H9 (cell line): ENCODE data around the gene FUT2. TPM values are rescaled to one million over a fixed set of nuclear protein-coding genes. Genes with fewer than 3 reads are reported as not detected.
A peak's percentile ranks its signal among the peaks of the same experiment; 100 is the strongest.

Experiments used
- DNase-seq: peaks from one replicate; pipeline ENCODE4 v3.0.0-alpha.2; 2017
- H2AFZ ChIP-seq: one replicate; pipeline ENCODE4 v1.6.1; 2013; ENCODE audit warnings: mild to moderate bottlenecking, low read length, control low read depth, moderate library complexity
- H2AK5ac ChIP-seq: 2 replicates; pipeline ENCODE4 v1.6.1; 2013; ENCODE audit warnings: low read length, control low read depth, mixed read lengths; ENCODE audit not compliant: insufficient read length
- H2BK120ac ChIP-seq: one replicate; pipeline ENCODE4 v1.6.1; 2013; ENCODE audit warnings: low read depth, mild to moderate bottlenecking, low read length, control low read depth, inconsistent platforms; ENCODE audit not compliant: poor library complexity, severe bottlenecking
- H2BK12ac ChIP-seq: 2 replicates; pipeline ENCODE4 v1.6.1; 2013; ENCODE audit warnings: low read length, control low read depth, mixed read lengths, low read depth; ENCODE audit not compliant: insufficient read length
- H2BK15ac ChIP-seq: 2 replicates; pipeline ENCODE4 v1.6.1; 2013; ENCODE audit warnings: low read depth, low read length, control low read depth
- H2BK20ac ChIP-seq: one replicate; pipeline ENCODE4 v1.6.1; 2013; ENCODE audit warnings: low read depth, mild to moderate bottlenecking, low read length, control low read depth, inconsistent platforms; ENCODE audit not compliant: poor library complexity, severe bottlenecking
- H2BK5ac ChIP-seq: 2 replicates; pipeline ENCODE4 v1.6.1; 2013; ENCODE audit warnings: low read length, control low read depth, mixed read lengths; ENCODE audit not compliant: insufficient read length
- H3K14ac ChIP-seq: 2 replicates; pipeline ENCODE4 v1.6.1; 2013; ENCODE audit warnings: low read length, control low read depth; ENCODE audit not compliant: insufficient read depth
- H3K18ac ChIP-seq: 2 replicates; pipeline ENCODE4 v1.6.1; 2013; ENCODE audit warnings: low read depth, mild to moderate bottlenecking, mixed read lengths, low read length, control low read depth; ENCODE audit not compliant: insufficient read length
- H3K23ac ChIP-seq: 2 replicates; pipeline ENCODE4 v1.6.1; 2013; ENCODE audit warnings: low read length, control low read depth, mixed read lengths, low read depth; ENCODE audit not compliant: insufficient read length
- H3K23me2 ChIP-seq: 2 replicates; pipeline ENCODE4 v1.6.1; 2013; ENCODE audit warnings: low read depth, mild to moderate bottlenecking, mixed read lengths, low read length, control low read depth; ENCODE audit not compliant: insufficient read length, poor library complexity, severe bottlenecking
- H3K27ac ChIP-seq: 2 replicates; pipeline ENCODE4 v1.5.1; 2013; ENCODE audit warnings: low read length, control low read depth, mixed read lengths, low read depth; ENCODE audit not compliant: insufficient read length
- H3K27me3 ChIP-seq: 2 replicates; pipeline ENCODE4 v1.6.1; 2013; ENCODE audit warnings: low read length, control low read depth, inconsistent platforms; ENCODE audit not compliant: insufficient read depth
- H3K4ac ChIP-seq: 2 replicates; pipeline ENCODE4 v1.6.1; 2013; ENCODE audit warnings: low read depth, mild to moderate bottlenecking, control low read depth, inconsistent platforms, low read length, moderate library complexity
- H3K4me1 ChIP-seq: 2 replicates; pipeline ENCODE4 v1.6.1; 2013; ENCODE audit warnings: low read length, control low read depth, inconsistent platforms; ENCODE audit not compliant: insufficient read depth
- H3K4me2 ChIP-seq: 2 replicates; pipeline ENCODE4 v1.6.1; 2013; ENCODE audit warnings: low read length, control low read depth, mixed read lengths; ENCODE audit not compliant: insufficient read length, insufficient read depth
- H3K56ac ChIP-seq: 2 replicates; pipeline ENCODE4 v1.6.1; 2013; ENCODE audit warnings: low read depth, mild to moderate bottlenecking, mixed read lengths, low read length, control low read depth; ENCODE audit not compliant: insufficient read length
- H3K79me1 ChIP-seq: 2 replicates; pipeline ENCODE4 v1.6.1; 2013; ENCODE audit warnings: low read depth, mild to moderate bottlenecking, moderate library complexity, low read length, control low read depth, inconsistent platforms; ENCODE audit not compliant: insufficient read depth, poor library complexity, severe bottlenecking
- H3K79me2 ChIP-seq: 2 replicates; pipeline ENCODE4 v1.6.1; 2013; ENCODE audit warnings: low read length, control low read depth, inconsistent platforms; ENCODE audit not compliant: insufficient read depth
- H3K9ac ChIP-seq: 2 replicates; pipeline ENCODE4 v1.6.1; 2013; ENCODE audit warnings: low read length, control low read depth, mixed read lengths; ENCODE audit not compliant: insufficient read length; ENCODE audit errors: extremely low read depth
- H3K9me3 ChIP-seq: one replicate; pipeline ENCODE4 v1.6.1; 2013; ENCODE audit warnings: low read depth, low read length, inconsistent platforms; ENCODE audit not compliant: control insufficient read depth
- H3T11ph ChIP-seq: one replicate; pipeline ENCODE4 v1.6.1; 2013; ENCODE audit warnings: mild to moderate bottlenecking, low read length, control low read depth, inconsistent platforms
- H4K20me1 ChIP-seq: one replicate; pipeline ENCODE4 v1.6.1; 2013; ENCODE audit not compliant: control insufficient read depth, insufficient read length, insufficient read depth
- H4K5ac ChIP-seq: 2 replicates; pipeline ENCODE4 v1.6.1; 2013; ENCODE audit warnings: low read depth, mild to moderate bottlenecking, mixed read lengths, low read length, control low read depth; ENCODE audit not compliant: insufficient read length
- H4K8ac ChIP-seq: replicated peaks from 2 replicates; pipeline ENCODE4 v1.6.1; 2013; ENCODE audit warnings: low read length, control low read depth, mixed read lengths, low read depth; ENCODE audit not compliant: insufficient read length
- H4K91ac ChIP-seq: 2 replicates; pipeline ENCODE4 v1.6.1; 2013; ENCODE audit warnings: low read depth, mild to moderate bottlenecking, moderate library complexity, mixed read lengths, low read length, control low read depth; ENCODE audit not compliant: insufficient read length
- H3K27ac Mint-ChIP-seq, 3 experiments: 2 replicates in 2 of 3; 3 replicates in 1 of 3; pipeline ENCODE4 v1.8.0; 2020 to 2021; ENCODE audit warnings: mixed read lengths in 3 of 3, mild to moderate bottlenecking in 1 of 3, moderate library complexity in 1 of 3
- H3K27me3 Mint-ChIP-seq: 2 replicates; pipeline ENCODE4 v1.8.0; 2021; ENCODE audit warnings: low read depth, mild to moderate bottlenecking, moderate library complexity, mixed read lengths
- H3K36me3 Mint-ChIP-seq, 3 experiments: 2 replicates in 2 of 3; 3 replicates in 1 of 3; pipeline ENCODE4 v1.8.0; 2020 to 2021; ENCODE audit warnings: low read depth in 3 of 3, mixed read lengths in 3 of 3; ENCODE audit not compliant: insufficient read depth in 1 of 3
- H3K4me1 Mint-ChIP-seq, 2 experiments: 2 replicates each; pipeline ENCODE4 v1.8.0; 2020; ENCODE audit warnings: mixed read lengths in 2 of 2
- H3K4me3 Mint-ChIP-seq, 2 experiments: 2 replicates in 1 of 2; 3 replicates in 1 of 2; pipeline ENCODE4 v1.8.0; 2020 to 2021; ENCODE audit warnings: mild to moderate bottlenecking in 2 of 2, mixed read lengths in 2 of 2, moderate library complexity in 1 of 2
- H3K9me3 Mint-ChIP-seq, 2 experiments: 2 replicates in 1 of 2; 3 replicates in 1 of 2; pipeline ENCODE4 v1.8.0; 2020; ENCODE audit warnings: mild to moderate bottlenecking in 2 of 2, mixed read lengths in 2 of 2, moderate library complexity in 1 of 2
- WGBS: extraction: QIAGEN DNeasy Blood & Tissue Kit; methylation state at CpG from one replicate; pipeline ENCODE4 v1.1.7; 2013; ENCODE audit warnings: missing lambda C conversion rate, low lambda C conversion rate, mixed read lengths; ENCODE audit not compliant: insufficient read length; ENCODE audit errors: extremely low coverage; 5-methylcytosine and 5-hydroxymethylcytosine counted together
- total RNA-seq: library from RNA; stranded (reverse); gene quantifications from 2 replicates; pipeline ENCODE4 v1.2.1, GENCODE V29; 2021
- TF ChIP-seq, protein P1 (sequence below): fragments of 200-600 bp; sonication (generic); conservative IDR thresholded peaks from 3 replicates; pipeline ENCODE4 v1.8.0; 2021; ENCODE audit warnings: antibody characterized with exemption, mild to moderate bottlenecking

Gene FUT2
- total RNA-seq, 1 experiment from 2014 or later = 11.4 TPM

DNA sequence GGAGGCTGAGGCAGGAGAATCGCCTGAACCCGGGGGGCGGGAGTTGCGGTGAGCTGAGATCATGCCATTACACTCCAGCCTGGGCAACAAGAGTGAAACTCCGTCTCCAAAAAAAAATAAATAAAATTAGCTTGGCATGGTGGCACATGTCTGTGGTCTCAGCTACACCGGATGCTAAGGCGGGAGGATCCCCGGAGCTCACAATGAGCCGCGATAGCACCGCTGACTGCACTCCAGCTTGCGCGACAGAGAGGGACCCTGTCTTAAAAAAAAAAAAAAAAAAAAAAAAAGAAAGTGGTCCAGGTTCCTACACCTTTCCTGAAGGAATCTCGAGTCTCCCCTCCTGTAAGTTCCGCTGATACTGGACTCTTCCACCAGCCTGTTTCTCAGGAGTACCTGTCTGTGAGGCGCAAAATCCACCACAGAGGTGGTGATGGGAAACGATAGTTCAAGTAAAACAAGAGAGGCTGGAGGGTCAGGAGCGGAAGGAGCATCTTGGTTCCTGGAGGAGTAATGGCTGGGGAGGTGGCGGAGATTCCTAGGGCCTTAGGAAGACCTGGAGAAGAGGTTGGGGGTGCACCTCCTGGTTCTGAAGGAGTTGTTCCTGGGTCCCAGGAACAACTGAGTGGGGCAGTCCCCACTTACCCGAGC is 56.2 kb downstream of the FUT2 start:
- Histone ChIP-seq H3K27ac (no peak overlapping the region), H4K20me1 (no peaks in the 10 kb centered on the region), H3K23me2 (peaks cover 8% of the 10 kb centered on the region), H4K5ac (no peak overlapping the region), H2BK120ac (no peak overlapping the region), H3K27me3 (no peaks in the 10 kb centered on the region), H3K9ac (peak overlapping the region; percentile 67), H2BK20ac (no peak overlapping the region), H3K4ac (no peak overlapping the region), H3K23ac (no peak overlapping the region), H3K9me3 (no peaks in the 10 kb centered on the region), H2AFZ (no peak overlapping the region), H2BK15ac (no peak overlapping the region), H3K56ac (no peak overlapping the region), H4K8ac (no peak overlapping the region), H2BK12ac (no peak overlapping the region), H3T11ph (no peak overlapping the region), H3K79me2 (peaks cover 4% of the 10 kb centered on the region; the same call in 1 of the 2 replicates), H3K4me2 (peak overlapping the region; percentile 97), H3K18ac (no peak overlapping the region), H3K4me1 (peaks cover 12% of the 10 kb centered on the region; the same call in 1 of the 2 replicates), H4K91ac (no peak overlapping the region), H2BK5ac (no peak overlapping the region), H3K79me1 (peaks cover 6% of the 10 kb centered on the region), H3K14ac (peak overlapping the region; percentile 38; the same call in 1 of the 2 replicates), H2AK5ac (no peak overlapping the region)
- peaks cover 21 to 33% (median 30%) of the 10 kb centered on the region in 3 experiments; a peak in 6 of 7 replicates for H3K36me3 Mint-ChIP-seq
- no peaks in the 10 kb centered on the region; a peak in 2 of 5 replicates for H3K9me3 Mint-ChIP-seq
- TF ChIP-seq, protein P1, sequence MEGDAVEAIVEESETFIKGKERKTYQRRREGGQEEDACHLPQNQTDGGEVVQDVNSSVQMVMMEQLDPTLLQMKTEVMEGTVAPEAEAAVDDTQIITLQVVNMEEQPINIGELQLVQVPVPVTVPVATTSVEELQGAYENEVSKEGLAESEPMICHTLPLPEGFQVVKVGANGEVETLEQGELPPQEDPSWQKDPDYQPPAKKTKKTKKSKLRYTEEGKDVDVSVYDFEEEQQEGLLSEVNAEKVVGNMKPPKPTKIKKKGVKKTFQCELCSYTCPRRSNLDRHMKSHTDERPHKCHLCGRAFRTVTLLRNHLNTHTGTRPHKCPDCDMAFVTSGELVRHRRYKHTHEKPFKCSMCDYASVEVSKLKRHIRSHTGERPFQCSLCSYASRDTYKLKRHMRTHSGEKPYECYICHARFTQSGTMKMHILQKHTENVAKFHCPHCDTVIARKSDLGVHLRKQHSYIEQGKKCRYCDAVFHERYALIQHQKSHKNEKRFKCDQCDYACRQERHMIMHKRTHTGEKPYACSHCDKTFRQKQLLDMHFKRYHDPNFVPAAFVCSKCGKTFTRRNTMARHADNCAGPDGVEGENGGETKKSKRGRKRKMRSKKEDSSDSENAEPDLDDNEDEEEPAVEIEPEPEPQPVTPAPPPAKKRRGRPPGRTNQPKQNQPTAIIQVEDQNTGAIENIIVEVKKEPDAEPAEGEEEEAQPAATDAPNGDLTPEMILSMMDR = no peak
- H3K4me3 Mint-ChIP-seq = peak overlapping the region; percentile 84 to 94
- H3K27ac Mint-ChIP-seq = peak overlapping the region; percentile 50 to 93 (median 82); a peak in 5 of 7 replicates
- DNase-seq = no peak
- H3K4me1 Mint-ChIP-seq = peaks cover 36 to 52% of the 10 kb centered on the region in 2 experiments
- WGBS = no CpG with 5 or more reads among the region's 20 CpGs
- H3K27me3 Mint-ChIP-seq = peaks cover 10% of the 10 kb centered on the region
